Measurements from ENCODE around the gene BGN. TPM values are rescaled to one million over a fixed set of nuclear protein-coding genes. Genes with fewer than 3 reads are reported as not detected.

Gene BGN
- total and polyA plus RNA-seq, 10 of the 15 experiments (the other 5 are each of a cell fraction or from before 2014, with no cell fraction given) = 0.06 to 0.18 (median 0.12) TPM; not detected in 7

GRCh38 chrX:153478746-153479145 lies 16.0 kb upstream of the BGN start:
- Histone ChIP-seq H2AFZ (ENCODE audit: control insufficient read depth, low read depth, low read length) (no peak overlapping the region), H3K9ac (ENCODE audit: control insufficient read depth, insufficient read depth, low read length) (no peak overlapping the region), H3K79me2 (ENCODE audit: control insufficient read depth, insufficient read depth, low read length) (no peaks in the 10 kb centered on the region), H3K4me2 (ENCODE audit: control insufficient read depth, insufficient read depth) (no peak overlapping the region), H3K27me3 (replicated peaks in 1 of 2; ENCODE audit: control insufficient read depth in 2 of 2, insufficient read depth in 2 of 2, low read length in 1 of 2) (no peaks in the 10 kb centered on the region; a peak in 1 of 4 replicates), H3K4me1 (ENCODE audit: control insufficient read depth, insufficient read depth, low read length) (no peaks in the 10 kb centered on the region), H3K36me3 (ENCODE audit: control insufficient read depth in 2 of 2, insufficient read depth in 2 of 2, low read length in 1 of 2) (no peaks in the 10 kb centered on the region), H3K4me3 (no peak overlapping the region), H4K20me1 (ENCODE audit: control insufficient read depth, insufficient read depth) (no peaks in the 10 kb centered on the region), H3K27ac (ENCODE audit: control insufficient read depth, insufficient read depth) (no peak overlapping the region), H3K9me3 (replicated peaks; ENCODE audit: control insufficient read depth, insufficient read depth, low read length) (no peaks in the 10 kb centered on the region)
- ChIA-PET CTCF (no interaction called here), SMC1A (ENCODE audit: uncharacterized antibody, unreplicated experiment) (no interaction called here), RAD21 (ENCODE audit: unreplicated experiment) (no interaction called here), POLR2A (no interaction called here)
- intact Hi-C loops (cut with micrococcal nuclease; ENCODE audit: unreplicated experiment) = no loop called here
- in situ Hi-C loops (cut with MboI) = no loop called here
- no TSS peak for BruUV-seq (replicated peaks)
- 40% methylated on average over 16 of the region's 16 CpGs for WGBS (ENCODE audit: insufficient coverage, insufficient replicate concordance, low lambda C conversion rate, missing lambda C conversion rate)
- DNase-seq (ENCODE audit: low read depth, low spot score) (no peak), ATAC-seq (no peak), FAIRE-seq (no peak)
- TF ChIP-seq ESRRA (IDR thresholded peaks at IDR 0.05; ENCODE audit: low read length) (no peak), ZNF384 (IDR thresholded peaks at IDR 0.05; ENCODE audit: borderline replicate concordance, low read depth, low read length) (no peak), ELK1 (IDR thresholded peaks at IDR 0.05; ENCODE audit: low read depth, low read length) (no peak), FOXK2 (IDR thresholded peaks at IDR 0.05) (no peak), MTA3 (IDR thresholded peaks at IDR 0.05; ENCODE audit: borderline replicate concordance, low read length) (no peak), EED (IDR thresholded peaks at IDR 0.05; ENCODE audit: low read depth) (no peak), RAD21 (IDR thresholded peaks at IDR 0.05; ENCODE audit: insufficient read depth, low read depth, low read length) (no peak), USF1 (IDR thresholded peaks at IDR 0.05; ENCODE audit: borderline replicate concordance, extremely low read length, insufficient read depth, low read depth, low read length) (no peak), TAF1 (IDR thresholded peaks at IDR 0.05; ENCODE audit: borderline replicate concordance, low read depth, low read length) (no peak), SMARCA5 (IDR thresholded peaks at IDR 0.05) (no peak), LARP7 (IDR thresholded peaks at IDR 0.05) (no peak), GATAD2B (conservative IDR thresholded peaks at IDR 0.05; ENCODE audit: low read depth) (no peak), EGR1 (IDR thresholded peaks at IDR 0.05; ENCODE audit: borderline replicate concordance in 1 of 2, low read depth in 2 of 2, low read length in 2 of 2) (no peak), ZNF622 (IDR thresholded peaks at IDR 0.05) (no peak), BCL3 (IDR thresholded peaks at IDR 0.05; ENCODE audit: borderline replicate concordance, insufficient read depth, low read depth, low read length, poor library complexity, severe bottlenecking) (no peak), TCF3 (IDR thresholded peaks at IDR 0.05; ENCODE audit: borderline replicate concordance, insufficient read depth, low read depth, low read length) (no peak), CREM (IDR thresholded peaks at IDR 0.05; ENCODE audit: low read depth) (no peak)
- TF ChIP-seq, protein P1, sequence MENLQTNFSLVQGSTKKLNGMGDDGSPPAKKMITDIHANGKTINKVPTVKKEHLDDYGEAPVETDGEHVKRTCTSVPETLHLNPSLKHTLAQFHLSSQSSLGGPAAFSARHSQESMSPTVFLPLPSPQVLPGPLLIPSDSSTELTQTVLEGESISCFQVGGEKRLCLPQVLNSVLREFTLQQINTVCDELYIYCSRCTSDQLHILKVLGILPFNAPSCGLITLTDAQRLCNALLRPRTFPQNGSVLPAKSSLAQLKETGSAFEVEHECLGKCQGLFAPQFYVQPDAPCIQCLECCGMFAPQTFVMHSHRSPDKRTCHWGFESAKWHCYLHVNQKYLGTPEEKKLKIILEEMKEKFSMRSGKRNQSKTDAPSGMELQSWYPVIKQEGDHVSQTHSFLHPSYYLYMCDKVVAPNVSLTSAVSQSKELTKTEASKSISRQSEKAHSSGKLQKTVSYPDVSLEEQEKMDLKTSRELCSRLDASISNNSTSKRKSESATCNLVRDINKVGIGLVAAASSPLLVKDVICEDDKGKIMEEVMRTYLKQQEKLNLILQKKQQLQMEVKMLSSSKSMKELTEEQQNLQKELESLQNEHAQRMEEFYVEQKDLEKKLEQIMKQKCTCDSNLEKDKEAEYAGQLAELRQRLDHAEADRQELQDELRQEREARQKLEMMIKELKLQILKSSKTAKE (IDR thresholded peaks at IDR 0.05; ENCODE audit: low read depth, poor library complexity, severe bottlenecking) = no peak
- TF ChIP-seq, protein P2, sequence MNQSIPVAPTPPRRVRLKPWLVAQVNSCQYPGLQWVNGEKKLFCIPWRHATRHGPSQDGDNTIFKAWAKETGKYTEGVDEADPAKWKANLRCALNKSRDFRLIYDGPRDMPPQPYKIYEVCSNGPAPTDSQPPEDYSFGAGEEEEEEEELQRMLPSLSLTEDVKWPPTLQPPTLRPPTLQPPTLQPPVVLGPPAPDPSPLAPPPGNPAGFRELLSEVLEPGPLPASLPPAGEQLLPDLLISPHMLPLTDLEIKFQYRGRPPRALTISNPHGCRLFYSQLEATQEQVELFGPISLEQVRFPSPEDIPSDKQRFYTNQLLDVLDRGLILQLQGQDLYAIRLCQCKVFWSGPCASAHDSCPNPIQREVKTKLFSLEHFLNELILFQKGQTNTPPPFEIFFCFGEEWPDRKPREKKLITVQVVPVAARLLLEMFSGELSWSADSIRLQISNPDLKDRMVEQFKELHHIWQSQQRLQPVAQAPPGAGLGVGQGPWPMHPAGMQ (IDR thresholded peaks at IDR 0.05; ENCODE audit: borderline replicate concordance) = no peak

Measured in GM12878 (cell line).